Stimulated activated naive B cell treated with anti-CD40 and anti-IgM and Interleukin-4, amounts not matched to agents 10 μg/mL and 1 μg/mL and 100 μg/mL, for 72 hours (primary cell): ENCODE measurements around the gene CHPF2.

Experiments used
- ATAC-seq, 2 donors: fragments of 150-1000 bp; cut with Tn5 transposase; replicated peaks; 2 replicates each; pipeline ENCODE4 v1.10.0; 2021; ENCODE audit warnings: moderate library complexity in 1 of 2
- DNase-seq: peaks from one replicate; pipeline ENCODE4 v3.0.0; 2021
- H3K27ac Mint-ChIP-seq: one replicate; pipeline ENCODE4 v1.8.0; 2022; ENCODE audit warnings: mild to moderate bottlenecking, mixed read lengths
- H3K27me3 Mint-ChIP-seq, 2 donors: one replicate each; pipeline ENCODE4 v1.8.0; 2022; ENCODE audit warnings: mixed read lengths in 2 of 2
- H3K36me3 Mint-ChIP-seq, 2 donors: one replicate each; pipeline ENCODE4 v1.8.0; 2022; ENCODE audit warnings: mixed read lengths in 2 of 2, mild to moderate bottlenecking in 1 of 2
- H3K4me1 Mint-ChIP-seq, 2 donors: one replicate each; pipeline ENCODE4 v1.8.0; 2022; ENCODE audit warnings: mixed read lengths in 2 of 2, mild to moderate bottlenecking in 1 of 2
- H3K4me3 Mint-ChIP-seq, 2 donors: one replicate each; pipeline ENCODE4 v1.8.0; 2022; ENCODE audit warnings: mild to moderate bottlenecking in 2 of 2, mixed read lengths in 2 of 2, moderate library complexity in 1 of 2
- H3K9me3 Mint-ChIP-seq, 2 donors: one replicate each; pipeline ENCODE4 v1.8.0; 2022; ENCODE audit warnings: mixed read lengths in 2 of 2, mild to moderate bottlenecking in 1 of 2

Gene CHPF2

DNA sequence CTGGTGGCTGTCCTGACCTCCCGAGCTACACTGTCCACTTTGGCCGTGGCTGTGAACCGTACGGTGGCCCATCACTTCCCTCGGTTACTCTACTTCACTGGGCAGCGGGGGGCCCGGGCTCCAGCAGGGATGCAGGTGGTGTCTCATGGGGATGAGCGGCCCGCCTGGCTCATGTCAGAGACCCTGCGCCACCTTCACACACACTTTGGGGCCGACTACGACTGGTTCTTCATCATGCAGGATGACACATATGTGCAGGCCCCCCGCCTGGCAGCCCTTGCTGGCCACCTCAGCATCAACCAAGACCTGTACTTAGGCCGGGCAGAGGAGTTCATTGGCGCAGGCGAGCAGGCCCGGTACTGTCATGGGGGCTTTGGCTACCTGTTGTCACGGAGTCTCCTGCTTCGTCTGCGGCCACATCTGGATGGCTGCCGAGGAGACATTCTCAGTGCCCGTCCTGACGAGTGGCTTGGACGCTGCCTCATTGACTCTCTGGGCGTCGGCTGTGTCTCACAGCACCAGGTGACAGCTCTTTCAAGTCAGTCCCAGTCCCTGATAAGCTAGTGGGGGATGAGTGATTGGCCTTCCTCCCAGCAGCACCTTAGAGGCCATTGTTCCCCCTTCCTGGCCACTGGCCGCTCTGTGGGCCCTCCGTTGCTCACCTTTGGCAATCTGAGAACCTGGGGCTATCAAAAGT, 3.0 kb downstream of the CHPF2 start:
- Mint-ChIP-seq H3K4me1 (peaks cover 38 to 55% of the 10 kb centered on the region in 2 donors), H3K4me3 (no peak overlapping the region), H3K27ac (no peak overlapping the region), H3K27me3 (no peaks in the 10 kb centered on the region), H3K36me3 (peaks cover 19 to 45% of the 10 kb centered on the region in 2 donors), H3K9me3 (no peaks in the 10 kb centered on the region)
- DNase-seq: no peak
- no peak for ATAC-seq

DNA sequence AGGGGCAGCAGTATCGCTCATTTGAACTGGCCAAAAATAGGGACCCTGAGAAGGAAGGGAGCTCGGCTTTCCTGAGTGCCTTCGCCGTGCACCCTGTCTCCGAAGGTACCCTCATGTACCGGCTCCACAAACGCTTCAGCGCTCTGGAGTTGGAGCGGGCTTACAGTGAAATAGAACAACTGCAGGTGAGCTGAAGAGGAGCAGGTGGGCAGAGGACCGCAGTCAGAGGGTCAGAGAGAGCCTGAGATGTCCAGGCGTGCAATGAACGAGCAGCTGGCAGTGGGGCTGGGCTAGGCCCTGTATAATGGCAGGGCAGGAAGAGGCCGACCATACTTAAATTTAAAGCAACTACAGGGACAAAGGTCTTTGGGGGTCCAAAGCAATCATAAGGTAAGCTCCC, 4.1 kb downstream of the CHPF2 start:
- DNase-seq: no peak
- Mint-ChIP-seq H3K4me3 (no peak overlapping the region), H3K27ac (peak overlapping the region; percentile 75), H3K27me3 (no peaks in the 10 kb centered on the region), H3K36me3 (peaks cover 23 to 50% of the 10 kb centered on the region in 2 donors), H3K9me3 (no peaks in the 10 kb centered on the region), H3K4me1 (peaks cover 38 to 54% of the 10 kb centered on the region in 2 donors)
- ATAC-seq: no peak

DNA sequence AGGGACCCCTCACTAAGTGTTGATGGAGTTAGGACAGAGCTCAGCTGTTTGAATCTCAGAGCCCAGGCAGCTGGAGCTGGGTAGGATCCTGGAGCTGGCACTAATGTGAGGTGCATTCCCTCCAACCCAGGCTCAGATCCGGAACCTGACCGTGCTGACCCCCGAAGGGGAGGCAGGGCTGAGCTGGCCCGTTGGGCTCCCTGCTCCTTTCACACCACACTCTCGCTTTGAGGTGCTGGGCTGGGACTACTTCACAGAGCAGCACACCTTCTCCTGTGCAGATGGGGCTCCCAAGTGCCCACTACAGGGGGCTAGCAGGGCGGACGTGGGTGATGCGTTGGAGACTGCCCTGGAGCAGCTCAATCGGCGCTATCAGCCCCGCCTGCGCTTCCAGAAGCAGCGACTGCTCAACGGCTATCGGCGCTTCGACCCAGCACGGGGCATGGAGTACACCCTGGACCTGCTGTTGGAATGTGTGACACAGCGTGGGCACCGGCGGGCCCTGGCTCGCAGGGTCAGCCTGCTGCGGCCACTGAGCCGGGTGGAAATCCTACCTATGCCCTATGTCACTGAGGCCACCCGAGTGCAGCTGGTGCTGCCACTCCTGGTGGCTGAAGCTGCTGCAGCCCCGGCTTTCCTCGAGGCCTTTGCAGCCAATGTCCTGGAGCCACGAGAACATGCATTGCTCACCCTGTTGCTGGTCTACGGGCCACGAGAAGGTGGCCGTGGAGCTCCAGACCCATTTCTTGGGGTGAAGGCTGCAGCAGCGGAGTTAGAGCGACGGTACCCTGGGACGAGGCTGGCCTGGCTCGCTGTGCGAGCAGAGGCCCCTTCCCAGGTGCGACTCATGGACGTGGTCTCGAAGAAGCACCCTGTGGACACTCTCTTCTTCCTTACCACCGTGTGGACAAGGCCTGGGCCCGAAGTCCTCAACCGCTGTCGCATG, 5.2 kb downstream of the CHPF2 start:
- ATAC-seq: no peak
- Mint-ChIP-seq H3K9me3 (no peaks in the 10 kb centered on the region), H3K4me3 (no peak overlapping the region), H3K27me3 (no peaks in the 10 kb centered on the region), H3K36me3 (peaks cover 25 to 51% of the 10 kb centered on the region in 2 donors), H3K4me1 (peaks cover 30 to 46% of the 10 kb centered on the region in 2 donors), H3K27ac (no peak overlapping the region)
- no peak for DNase-seq

DNA sequence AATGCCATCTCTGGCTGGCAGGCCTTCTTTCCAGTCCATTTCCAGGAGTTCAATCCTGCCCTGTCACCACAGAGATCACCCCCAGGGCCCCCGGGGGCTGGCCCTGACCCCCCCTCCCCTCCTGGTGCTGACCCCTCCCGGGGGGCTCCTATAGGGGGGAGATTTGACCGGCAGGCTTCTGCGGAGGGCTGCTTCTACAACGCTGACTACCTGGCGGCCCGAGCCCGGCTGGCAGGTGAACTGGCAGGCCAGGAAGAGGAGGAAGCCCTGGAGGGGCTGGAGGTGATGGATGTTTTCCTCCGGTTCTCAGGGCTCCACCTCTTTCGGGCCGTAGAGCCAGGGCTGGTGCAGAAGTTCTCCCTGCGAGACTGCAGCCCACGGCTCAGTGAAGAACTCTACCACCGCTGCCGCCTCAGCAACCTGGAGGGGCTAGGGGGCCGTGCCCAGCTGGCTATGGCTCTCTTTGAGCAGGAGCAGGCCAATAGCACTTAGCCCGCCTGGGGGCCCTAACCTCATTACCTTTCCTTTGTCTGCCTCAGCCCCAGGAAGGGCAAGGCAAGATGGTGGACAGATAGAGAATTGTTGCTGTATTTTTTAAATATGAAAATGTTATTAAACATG, 6.0 kb downstream of the CHPF2 start:
- Mint-ChIP-seq H3K27ac (no peak overlapping the region), H3K4me1 (peaks cover 31 to 51% of the 10 kb centered on the region in 2 donors), H3K27me3 (peaks cover 0 to 4% of the 10 kb centered on the region in 2 donors), H3K4me3 (no peak overlapping the region), H3K9me3 (no peaks in the 10 kb centered on the region), H3K36me3 (peaks cover 23 to 47% of the 10 kb centered on the region in 2 donors)
- ATAC-seq (no peak), DNase-seq (no peak)

DNA sequence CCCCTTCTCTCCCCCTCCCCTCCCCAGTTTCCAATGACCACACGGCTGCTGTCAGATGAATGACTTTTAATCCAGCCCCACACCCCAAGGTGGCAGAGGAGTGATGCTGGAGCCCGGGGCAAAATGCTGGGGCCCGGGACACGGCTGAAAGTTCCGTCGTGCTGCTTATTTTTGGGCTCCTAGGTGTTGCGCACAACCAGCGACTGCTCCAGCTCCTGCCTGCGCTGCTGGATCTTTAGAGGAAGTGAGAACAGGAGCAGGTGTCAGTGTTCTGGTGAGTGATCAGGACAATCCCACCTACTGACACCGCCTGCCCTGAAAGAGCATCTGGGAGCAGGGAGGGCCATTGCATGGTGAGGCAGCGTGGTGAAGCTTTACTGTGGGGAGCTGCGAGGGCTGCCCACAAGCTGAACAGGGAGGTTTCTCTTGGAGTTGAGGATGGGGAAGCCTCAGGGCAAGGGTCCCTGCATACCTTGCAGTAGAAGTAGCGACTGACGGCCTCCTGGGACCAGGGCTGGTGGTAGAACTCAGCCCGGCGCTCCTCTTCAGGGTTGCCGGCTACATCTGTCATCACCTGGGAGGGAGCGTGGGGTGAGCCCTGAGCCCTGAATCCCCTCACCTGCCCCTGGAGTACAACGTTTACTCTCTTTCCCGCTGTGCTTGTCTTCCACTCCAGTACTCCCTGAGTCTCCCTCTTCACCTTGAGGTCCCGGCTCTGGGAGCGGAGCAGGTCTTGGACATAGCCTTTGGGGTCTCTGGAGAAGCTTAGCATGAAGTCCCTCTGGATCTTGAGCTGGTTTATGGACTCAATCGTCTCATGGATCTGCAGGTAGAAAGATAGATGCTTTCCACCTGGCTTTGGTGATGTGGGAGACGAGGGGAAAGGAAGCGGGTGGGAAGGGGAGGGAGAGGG, 6.9 kb downstream of the CHPF2 start:
- DNase-seq (no peak), ATAC-seq (no peak)
- peaks cover 30 to 51% of the 10 kb centered on the region in 2 donors for H3K4me1 Mint-ChIP-seq
- no peak overlapping the region for H3K4me3 Mint-ChIP-seq
- H3K27me3 Mint-ChIP-seq: peaks cover 0 to 4% of the 10 kb centered on the region in 2 donors
- no peaks in the 10 kb centered on the region for H3K9me3 Mint-ChIP-seq
- H3K27ac Mint-ChIP-seq: peak overlapping the region; percentile 59
- peaks cover 20 to 38% of the 10 kb centered on the region in 2 donors for H3K36me3 Mint-ChIP-seq

DNA sequence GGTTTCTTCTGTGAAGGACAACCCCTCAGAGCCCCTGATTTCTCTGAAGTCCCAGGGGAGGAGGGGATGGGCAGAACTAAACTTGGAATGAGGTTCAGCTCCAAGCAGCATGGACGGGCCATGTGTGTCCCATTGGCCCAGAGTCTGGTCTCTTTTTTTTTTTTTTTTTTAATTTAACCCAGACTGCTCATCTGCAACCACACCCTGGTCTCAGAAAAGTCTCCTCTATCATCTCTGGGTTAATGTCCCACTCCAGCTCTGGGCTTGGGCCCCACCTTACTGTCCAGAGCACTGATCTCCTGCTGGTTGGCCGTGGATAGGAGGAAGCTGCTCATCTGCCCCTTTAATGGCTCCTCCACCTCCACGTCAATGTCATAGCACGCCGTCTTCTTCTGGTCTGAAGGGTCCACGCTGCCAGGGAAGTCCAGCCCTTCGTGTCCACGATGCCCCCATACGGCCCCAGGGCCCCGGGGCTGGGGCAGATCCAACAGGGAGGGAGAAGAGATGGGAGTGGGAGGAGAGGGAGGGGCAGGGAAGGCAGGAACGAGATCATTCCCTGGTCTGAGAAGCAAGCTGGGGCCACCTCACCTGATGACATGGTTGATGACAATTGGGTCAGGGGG, 7.7 kb downstream of the CHPF2 start:
- ATAC-seq: no peak
- Mint-ChIP-seq H3K9me3 (no peaks in the 10 kb centered on the region), H3K36me3 (peaks cover 20 to 36% of the 10 kb centered on the region in 2 donors), H3K4me1 (peaks cover 31 to 51% of the 10 kb centered on the region in 2 donors), H3K4me3 (no peak overlapping the region), H3K27ac (peak overlapping the region; percentile 27), H3K27me3 (peaks cover 0 to 4% of the 10 kb centered on the region in 2 donors)
- DNase-seq: no peak

DNA sequence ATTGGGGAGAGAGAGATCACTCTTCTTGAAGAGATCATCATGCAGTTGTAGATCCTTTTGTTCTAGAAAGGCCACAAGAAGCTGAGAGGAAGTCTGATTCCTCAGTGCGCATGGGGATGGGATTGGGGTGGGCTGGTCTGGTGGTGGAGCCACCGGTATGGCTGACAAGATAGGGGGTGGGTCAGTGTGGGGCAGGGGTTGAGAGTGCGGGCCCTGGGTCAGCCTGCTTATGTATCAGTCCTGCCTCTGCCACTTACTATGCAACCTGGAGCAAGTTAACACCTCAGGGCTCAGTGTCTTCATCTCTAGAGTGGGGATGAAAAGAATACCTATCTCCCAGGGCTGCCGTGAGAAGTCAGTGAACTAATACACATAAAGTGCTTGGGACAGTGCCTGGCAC, 8.3 kb downstream of the CHPF2 start:
- no peak for ATAC-seq
- peaks cover 0 to 4% of the 10 kb centered on the region in 2 donors for H3K27me3 Mint-ChIP-seq
- peak overlapping the region; percentile 17 for H3K27ac Mint-ChIP-seq
- no peak for DNase-seq
- H3K36me3 Mint-ChIP-seq: peaks cover 20 to 30% of the 10 kb centered on the region in 2 donors
- no peak overlapping the region for H3K4me3 Mint-ChIP-seq
- H3K9me3 Mint-ChIP-seq: no peaks in the 10 kb centered on the region
- peaks cover 30 to 47% of the 10 kb centered on the region in 2 donors for H3K4me1 Mint-ChIP-seq

DNA sequence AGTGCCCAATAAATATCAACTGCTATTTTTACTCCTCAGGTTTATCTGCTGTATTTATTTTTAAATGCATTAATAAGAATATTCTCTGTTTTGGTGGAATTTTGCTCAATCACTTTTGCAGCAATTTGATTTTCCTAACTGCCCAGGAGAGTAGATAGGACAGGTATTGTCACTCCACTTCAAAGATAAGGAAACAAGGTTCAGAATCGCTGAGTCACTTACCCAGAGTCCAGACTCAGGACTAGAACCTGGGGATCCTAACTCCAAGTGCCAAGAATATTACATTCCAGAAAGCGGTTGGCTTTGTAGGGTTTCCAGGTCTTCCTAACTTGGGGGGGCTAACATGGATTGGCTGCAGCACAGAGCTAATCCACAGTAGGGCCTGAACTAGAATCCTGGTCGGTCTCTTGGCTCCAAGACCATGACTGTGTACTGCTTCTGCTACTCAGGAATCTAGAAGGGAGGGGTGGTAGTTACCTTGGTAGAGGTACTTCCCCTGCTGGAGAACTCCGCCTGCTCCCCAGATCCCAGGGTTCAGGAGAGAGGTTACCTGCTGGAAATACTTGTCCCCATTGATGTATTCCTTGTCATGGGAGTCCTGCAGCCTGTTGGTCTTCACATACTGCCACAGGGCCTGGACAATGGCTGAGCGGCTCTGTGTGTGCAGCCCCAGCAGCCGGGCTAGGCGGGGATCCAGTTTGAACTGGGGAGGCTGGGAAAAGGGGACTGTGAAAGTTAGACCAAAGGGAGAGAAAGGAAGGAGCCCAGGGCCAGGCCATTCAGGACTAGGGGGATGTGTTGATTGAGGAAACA, 8.9 kb downstream of the CHPF2 start:
- DNase-seq: no peak
- no peak for ATAC-seq
- Mint-ChIP-seq H3K4me1 (peaks cover 32 to 49% of the 10 kb centered on the region in 2 donors), H3K4me3 (peak overlapping the region in 1 of 2 donors; percentile 29), H3K9me3 (no peaks in the 10 kb centered on the region), H3K27ac (no peak overlapping the region), H3K27me3 (peaks cover 3 to 7% of the 10 kb centered on the region in 2 donors), H3K36me3 (peaks cover 20 to 29% of the 10 kb centered on the region in 2 donors)

DNA sequence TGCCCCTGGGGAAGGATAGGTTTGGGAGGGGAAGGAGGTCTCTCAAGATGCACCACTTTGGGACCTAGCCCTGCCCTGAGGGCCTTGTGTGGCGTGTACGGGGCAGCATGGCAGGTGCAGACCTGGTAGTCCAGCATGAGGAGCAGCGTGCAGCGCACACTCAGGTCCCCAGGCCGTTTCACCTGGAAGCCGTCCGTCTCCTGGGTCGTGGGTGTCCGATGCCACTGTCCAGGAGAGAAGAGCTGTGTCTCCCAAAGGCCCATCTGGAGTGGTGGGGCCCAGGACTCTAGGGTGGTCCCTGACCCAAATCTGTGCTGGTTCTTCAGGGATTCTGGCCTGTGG, 9.4 kb downstream of the CHPF2 start:
- Mint-ChIP-seq H3K27ac (no peak overlapping the region), H3K4me3 (no peak overlapping the region), H3K4me1 (peaks cover 33 to 49% of the 10 kb centered on the region in 2 donors), H3K27me3 (peaks cover 9 to 13% of the 10 kb centered on the region in 2 donors), H3K9me3 (no peaks in the 10 kb centered on the region), H3K36me3 (peaks cover 17 to 24% of the 10 kb centered on the region in 2 donors)
- DNase-seq (no peak), ATAC-seq (no peak)

DNA sequence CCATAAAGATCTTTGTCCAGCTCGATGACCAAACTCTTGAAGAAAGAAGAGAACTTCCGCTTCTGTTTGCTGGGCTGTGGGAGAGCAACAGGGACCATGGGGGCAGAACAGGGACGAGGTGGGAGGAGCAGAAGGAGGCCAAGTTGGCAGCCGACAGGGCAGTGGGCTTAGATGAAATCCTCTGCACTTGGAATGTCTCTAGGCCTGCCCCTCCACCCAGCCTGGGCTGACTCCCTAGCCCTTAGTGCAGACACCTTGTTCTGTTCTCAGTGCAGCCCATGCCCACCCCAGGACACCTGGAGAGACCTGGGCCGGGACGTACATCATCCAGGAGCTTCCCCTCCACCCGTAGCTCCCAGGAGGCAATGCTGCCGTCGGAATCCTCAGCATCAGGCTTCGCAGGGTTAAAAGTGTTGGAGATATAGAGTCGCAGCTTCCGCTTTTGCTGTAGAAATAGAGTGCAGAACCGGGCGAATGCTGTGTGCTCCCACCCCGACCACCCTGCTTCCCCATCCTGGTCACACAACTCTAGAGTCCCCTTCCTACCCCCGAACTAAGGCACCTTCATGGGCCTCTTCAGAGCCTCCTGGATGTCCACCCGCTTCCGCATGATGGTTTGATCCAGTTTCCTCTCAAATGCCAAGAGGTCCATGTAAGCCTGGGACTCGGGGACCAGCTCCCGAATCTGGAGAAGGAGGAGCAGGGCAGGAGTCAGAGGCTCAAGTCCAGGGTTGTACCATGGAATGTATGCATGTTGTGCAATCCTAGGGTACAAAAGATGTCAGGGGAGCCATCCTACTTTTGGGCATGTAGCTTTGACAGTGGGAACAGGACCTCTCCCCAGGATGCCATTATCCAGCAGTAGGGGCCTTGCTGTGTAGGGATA, 10.1 kb downstream of the CHPF2 start:
- Mint-ChIP-seq H3K27me3 (peaks cover 16 to 17% of the 10 kb centered on the region in 2 donors), H3K36me3 (peaks cover 17 to 20% of the 10 kb centered on the region in 2 donors), H3K9me3 (no peaks in the 10 kb centered on the region), H3K27ac (no peak overlapping the region), H3K4me1 (peaks cover 33 to 51% of the 10 kb centered on the region in 2 donors), H3K4me3 (no peak overlapping the region)
- ATAC-seq: no peak
- no peak for DNase-seq

DNA sequence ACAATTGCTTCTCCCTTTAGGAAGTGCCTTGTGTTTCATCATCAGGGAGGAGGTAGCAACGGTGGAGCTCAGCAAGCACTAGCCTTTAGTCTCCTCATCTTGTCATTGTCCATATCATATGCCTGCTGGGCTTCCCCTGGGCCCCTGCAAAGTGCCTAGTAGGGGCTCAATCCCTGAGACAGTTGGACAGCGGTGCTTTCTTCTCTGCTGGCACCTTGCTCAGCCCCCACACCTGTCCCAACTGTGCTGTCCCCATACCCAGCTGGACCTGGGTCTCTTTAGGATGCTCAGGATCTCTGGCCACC, 10.7 kb downstream of the CHPF2 start:
- Mint-ChIP-seq H3K4me3 (peak overlapping the region; percentile 75 to 83), H3K36me3 (peaks cover 17 to 20% of the 10 kb centered on the region in 2 donors), H3K9me3 (no peaks in the 10 kb centered on the region), H3K4me1 (peaks cover 37 to 57% of the 10 kb centered on the region in 2 donors), H3K27ac (peak overlapping the region; percentile 89), H3K27me3 (peaks cover 21 to 22% of the 10 kb centered on the region in 2 donors)
- DNase-seq: no peak
- no peak for ATAC-seq
